HEK293T (cell line): Measurements from ENCODE around the gene IL32.

Source experiments
- CTCF ChIA-PET: fragments of 350-600 bp; formaldehyde crosslinking; extraction: SDS; loops from one replicate; lab custom pipeline; 2021; ENCODE audit warnings: antibody characterized with exemption, inconsistent platforms; lab: Yijun Ruan, JAX
- POLR2A ChIA-PET: fragments of 350-600 bp; formaldehyde crosslinking; extraction: SDS; loops from one replicate; lab custom pipeline; 2020; ENCODE audit warnings: antibody characterized with exemption, inconsistent platforms; lab: Yijun Ruan, JAX
- DNase-seq: peaks from one replicate; pipeline ENCODE4 v3.0.0; 2012; ENCODE audit warnings: mixed read lengths; ENCODE audit errors: extremely low spot score
- ARNT ChIP-seq: fragments of 450-650 bp; IDR thresholded peaks from 2 replicates; pipeline ENCODE4 v1.6.1; 2017; ENCODE audit warnings: mild to moderate bottlenecking
- BHLHE40 ChIP-seq: fragments of 450-650 bp; IDR thresholded peaks from 2 replicates; pipeline ENCODE4 v1.6.1; 2016; ENCODE audit warnings: mild to moderate bottlenecking, moderate library complexity, borderline replicate concordance
- CTBP1 ChIP-seq: fragments of 450-650 bp; IDR thresholded peaks from 2 replicates; pipeline ENCODE4 v1.6.1; 2016; ENCODE audit warnings: borderline replicate concordance
- ELF4 ChIP-seq: fragments of 450-650 bp; IDR thresholded peaks from 2 replicates; pipeline ENCODE4 v1.6.1; 2017; ENCODE audit warnings: antibody characterized with exemption
- FOXA1 ChIP-seq: fragments of 450-650 bp; IDR thresholded peaks from 2 replicates; pipeline ENCODE4 v1.6.1; 2016; ENCODE audit warnings: mild to moderate bottlenecking
- FOXK2 ChIP-seq: fragments of 450-650 bp; IDR thresholded peaks from 2 replicates; pipeline ENCODE4 v1.6.1; 2016; ENCODE audit warnings: mild to moderate bottlenecking
- FOXM1 ChIP-seq: fragments of 450-650 bp; IDR thresholded peaks from 2 replicates; pipeline ENCODE4 v1.6.1; 2017; ENCODE audit warnings: mild to moderate bottlenecking, borderline replicate concordance
- HDGF ChIP-seq: fragments of 450-650 bp; IDR thresholded peaks from 2 replicates; pipeline ENCODE4 v1.6.1; 2017; ENCODE audit warnings: antibody characterized with exemption, borderline replicate concordance
- L3MBTL2 ChIP-seq: fragments of 450-650 bp; conservative IDR thresholded peaks from 2 replicates; pipeline ENCODE4 v1.6.1; 2016; ENCODE audit warnings: mild to moderate bottlenecking
- LEF1 ChIP-seq: fragments of 450-650 bp; IDR thresholded peaks from 2 replicates; pipeline ENCODE4 v1.6.1; 2017; ENCODE audit warnings: mild to moderate bottlenecking, borderline replicate concordance
- NFRKB ChIP-seq: fragments of 450-650 bp; IDR thresholded peaks from 2 replicates; pipeline ENCODE4 v1.6.1; 2016; ENCODE audit warnings: mild to moderate bottlenecking, moderate library complexity
- SP1 ChIP-seq: fragments of 450-650 bp; IDR thresholded peaks from 2 replicates; pipeline ENCODE4 v1.6.1; 2017
- SUZ12 ChIP-seq: fragments of 450-650 bp; IDR thresholded peaks from 2 replicates; pipeline ENCODE4 v1.6.1; 2016; ENCODE audit warnings: mild to moderate bottlenecking
- TARDBP ChIP-seq: fragments of 450-650 bp; IDR thresholded peaks from 2 replicates; pipeline ENCODE4 v1.6.1; 2016
- ZNF384 ChIP-seq: fragments of 450-650 bp; IDR thresholded peaks from 2 replicates; pipeline ENCODE4 v1.6.1; 2016
- TF ChIP-seq, protein P1 (sequence below): fragments of 450-650 bp; IDR thresholded peaks from 2 replicates; pipeline ENCODE4 v1.6.1; 2016

IL32 gene

DNA sequence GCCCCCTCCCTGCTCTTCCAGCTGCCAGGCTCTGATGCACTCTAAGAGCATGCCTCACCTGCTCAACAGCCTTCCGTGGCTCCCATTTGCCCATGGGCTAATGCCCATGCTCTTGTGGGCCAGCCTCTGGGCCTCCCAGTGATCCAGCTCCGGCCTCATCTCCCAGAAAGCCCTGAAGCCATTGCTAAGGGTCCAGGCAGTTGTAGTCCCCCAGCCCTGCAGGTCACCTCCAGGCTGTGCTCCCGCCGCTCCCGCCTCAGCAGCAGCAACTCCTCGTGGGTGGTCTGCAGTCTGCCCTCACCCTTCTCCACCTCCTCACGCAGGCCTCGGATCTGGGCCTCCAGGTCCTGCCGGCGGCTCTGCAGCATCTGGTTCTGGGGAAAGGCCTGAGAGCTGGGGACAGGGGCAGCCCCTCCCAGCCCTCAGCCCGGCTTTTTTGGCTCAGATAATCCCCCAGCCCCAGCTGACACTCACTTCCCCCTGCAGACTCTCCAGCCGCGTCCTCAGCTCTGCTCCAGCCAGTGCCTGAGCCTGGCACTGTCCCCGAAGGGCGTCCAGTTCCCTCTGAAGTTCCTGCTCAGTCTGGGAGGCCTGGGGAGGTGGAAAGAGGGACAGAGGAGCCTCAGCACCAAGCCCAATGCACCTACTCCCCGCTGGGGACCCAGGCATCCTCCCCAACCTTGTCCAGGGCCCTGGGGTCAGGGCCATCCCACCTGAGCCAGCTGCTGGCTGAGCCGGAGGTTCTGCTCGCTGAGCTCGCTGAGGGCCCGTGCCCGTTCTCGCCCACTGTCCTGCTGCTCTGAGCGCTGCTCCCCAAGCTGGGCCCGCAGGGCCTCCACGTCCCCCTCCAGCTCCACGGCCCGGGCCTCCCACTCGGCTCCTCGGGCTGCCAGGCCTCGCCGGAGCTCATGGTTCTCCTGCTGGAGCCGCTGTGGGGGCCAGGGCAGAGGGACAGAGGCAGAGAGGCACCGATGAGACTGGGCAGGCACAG lies 34.9 kb upstream of the IL32 start:
- TF ChIP-seq HDGF (no peak), FOXK2 (no peak), BHLHE40 (no peak), FOXA1 (no peak), LEF1 (no peak), SUZ12 (no peak)
- TF ChIP-seq, protein P1, sequence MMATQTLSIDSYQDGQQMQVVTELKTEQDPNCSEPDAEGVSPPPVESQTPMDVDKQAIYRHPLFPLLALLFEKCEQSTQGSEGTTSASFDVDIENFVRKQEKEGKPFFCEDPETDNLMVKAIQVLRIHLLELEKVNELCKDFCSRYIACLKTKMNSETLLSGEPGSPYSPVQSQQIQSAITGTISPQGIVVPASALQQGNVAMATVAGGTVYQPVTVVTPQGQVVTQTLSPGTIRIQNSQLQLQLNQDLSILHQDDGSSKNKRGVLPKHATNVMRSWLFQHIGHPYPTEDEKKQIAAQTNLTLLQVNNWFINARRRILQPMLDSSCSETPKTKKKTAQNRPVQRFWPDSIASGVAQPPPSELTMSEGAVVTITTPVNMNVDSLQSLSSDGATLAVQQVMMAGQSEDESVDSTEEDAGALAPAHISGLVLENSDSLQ = no peak
- ChIA-PET POLR2A (interaction anchor here (0.8 to 2.8 kb wide), 6 partner anchors 10 to 50 kb away, joined by 3 to 55 read pairs (median 4); partner anchors contain the start of genes CLDN6, HCFC1R1, PKMYT1 and THOC6), CTCF (interaction anchor here (0.5 to 3.7 kb wide), 14 partner anchors 9 to 138 kb away, joined by 3 to 38 read pairs (median 7); partner anchors contain the start of genes CLDN6, MMP25 and TNFRSF12A)
- no peak for DNase-seq

DNA sequence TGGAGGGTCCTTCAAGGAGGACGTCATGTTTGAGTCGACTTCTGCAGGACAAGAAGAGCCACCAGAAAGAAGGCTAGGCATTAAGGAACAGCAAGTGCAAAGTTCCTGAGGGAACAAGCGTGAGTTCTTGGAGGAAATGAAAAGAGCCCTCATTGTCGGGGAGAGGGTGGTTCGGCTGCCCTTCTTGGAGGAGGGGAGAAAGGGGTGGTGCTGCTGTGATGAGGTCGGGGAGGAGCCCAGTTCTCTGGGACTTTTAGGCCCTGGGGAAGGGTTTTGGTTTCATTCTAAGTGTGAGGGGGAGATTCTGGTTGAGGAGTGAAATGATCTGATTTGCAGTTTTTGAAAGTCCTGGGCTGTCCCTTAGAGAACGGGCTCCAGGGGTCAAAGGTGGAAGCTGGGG lies 32.8 kb upstream of the IL32 start:
- DNase-seq = no peak
- CTCF ChIA-PET = interaction anchor here (0.8 to 3.7 kb wide), 6 partner anchors 11 to 28 kb away, joined by 4 to 38 read pairs (median 14); partner anchors contain the start of genes CLDN6, MMP25 and TNFRSF12A
- POLR2A ChIA-PET = interaction anchor here (1.1 to 2.8 kb wide), 3 partner anchors 12 to 29 kb away, joined by 3 to 55 read pairs (median 12); partner anchors contain the start of genes CLDN6, HCFC1R1, THOC6 and TNFRSF12A
- TF ChIP-seq SP1 (no peak), ZNF384 (no peak), SUZ12 (no peak), L3MBTL2 (no peak), FOXK2 (no peak), ARNT (no peak), TARDBP (no peak), FOXM1 (no peak), CTBP1 (no peak), LEF1 (no peak), BHLHE40 (no peak), NFRKB (no peak), ELF4 (no peak), HDGF (no peak), FOXA1 (no peak)
- TF ChIP-seq, protein P1 = no peak

DNA sequence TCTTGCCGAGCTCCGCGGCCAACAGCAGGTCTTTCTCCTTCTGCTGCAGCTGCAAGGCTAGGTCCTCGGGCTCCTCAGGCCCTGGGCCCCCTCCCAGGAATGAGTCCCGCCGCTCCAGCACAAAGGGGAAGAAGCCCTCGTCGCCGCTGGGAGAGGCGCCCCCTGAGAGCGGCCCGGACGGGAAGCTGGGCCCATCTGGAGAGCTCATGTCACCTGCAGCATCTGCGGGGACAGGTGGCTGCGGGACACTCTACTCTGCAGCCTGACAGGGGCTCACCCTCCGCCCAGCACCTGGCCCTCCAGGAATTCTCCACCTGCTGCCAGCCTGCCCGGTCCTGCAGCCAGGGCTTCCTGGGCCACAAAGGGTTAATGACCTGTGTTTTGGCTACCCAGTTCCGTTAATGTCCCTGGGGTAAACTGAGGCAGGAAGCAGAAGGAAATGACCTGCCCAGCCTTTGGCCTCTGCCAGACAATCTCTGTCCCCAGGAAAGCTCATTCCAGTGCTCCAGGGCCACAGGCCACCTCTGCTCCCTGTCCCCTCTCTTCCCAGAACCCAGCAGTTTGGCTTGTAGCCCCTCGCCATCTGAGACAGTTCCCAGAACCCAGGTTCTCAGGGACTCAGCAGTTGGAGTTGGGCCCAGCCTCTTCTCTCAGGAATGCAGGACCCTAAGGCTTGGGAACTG lies 30.0 kb upstream of the IL32 start:
- ChIA-PET POLR2A (interaction anchor here (1.2 to 1.4 kb wide), 3 partner anchors 12 to 19 kb away, joined by 3 to 5 read pairs (median 5); no protein-coding TSS in a partner anchor), CTCF (interaction anchor here (1.2 kb wide), 1 partner anchor 8 kb away, joined by 3 read pairs; no protein-coding TSS in a partner anchor)
- no peak for DNase-seq
- TF ChIP-seq TARDBP (no peak), SP1 (no peak), NFRKB (no peak), FOXA1 (no peak), FOXK2 (no peak), ARNT (no peak), CTBP1 (no peak), HDGF (no peak), L3MBTL2 (no peak), FOXM1 (no peak), ELF4 (no peak), BHLHE40 (no peak), SUZ12 (no peak), LEF1 (no peak), ZNF384 (no peak)
- TF ChIP-seq, protein P1 = no peak

DNA sequence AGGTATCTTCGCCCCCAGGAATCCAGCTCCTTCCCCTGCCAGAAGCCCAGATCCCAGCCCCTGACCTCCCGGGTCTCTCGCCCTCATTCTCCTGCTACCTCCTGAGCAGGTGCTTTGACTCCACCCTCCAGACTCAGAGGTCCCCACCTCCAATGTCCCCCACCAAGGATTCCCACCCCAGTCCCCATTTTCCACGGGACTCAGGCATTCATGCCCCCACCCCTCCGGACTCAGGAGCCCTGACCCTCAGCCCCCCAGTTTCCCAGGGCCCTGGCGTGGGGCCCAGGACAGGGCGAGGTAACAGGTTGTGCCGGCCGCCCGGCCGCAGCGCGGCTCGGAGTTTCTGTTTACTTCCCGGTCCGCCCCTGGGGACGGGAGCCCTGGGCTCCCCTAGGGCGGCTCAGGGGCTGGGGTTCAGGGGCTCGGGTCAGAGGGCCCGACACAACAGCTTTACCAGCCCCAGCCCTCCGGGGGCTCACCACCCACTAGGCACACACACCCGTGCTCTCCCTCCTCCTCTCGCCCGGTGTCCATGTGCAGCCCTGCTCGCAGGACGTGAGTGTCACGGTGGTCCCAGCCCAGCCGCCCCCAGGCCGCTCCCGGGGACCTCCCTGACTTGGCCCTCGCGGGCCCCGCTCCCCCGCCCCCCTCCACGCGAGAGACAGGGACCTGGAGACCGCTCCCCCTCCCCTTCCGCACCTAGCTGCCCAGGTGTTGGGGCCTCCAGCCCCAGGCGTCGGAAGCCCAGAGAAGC lies 29.3 kb upstream of the IL32 start:
- DNase-seq = no peak
- ChIA-PET POLR2A (interaction anchor here (1.2 kb wide), 1 partner anchor 19 kb away, joined by 3 read pairs; no protein-coding TSS in a partner anchor), CTCF (interaction anchor here (1.2 kb wide), 1 partner anchor 9 kb away, joined by 3 read pairs; no protein-coding TSS in a partner anchor)
- TF ChIP-seq SUZ12 (no peak), CTBP1 (no peak), ARNT (no peak), ZNF384 (no peak), NFRKB (no peak), LEF1 (no peak)
